IPS-11a (cell line): Measurements from ENCODE around the gene PTPRCAP.

ENCODE experiments used
- H3K4me3 ChIP-seq: one replicate; pipeline ENCODE4 v1.5.1; 2013; ENCODE audit warnings: low read depth, low read length, control low read depth

The PTPRCAP gene

GRCh38 chr11:67465530-67465929, 28.0 kb upstream of the PTPRCAP start:
- H3K4me3 ChIP-seq = peak overlapping the region; percentile 77

GRCh38 chr11:67465189-67465510, 27.7 kb upstream of the PTPRCAP start:
- H3K4me3 ChIP-seq = peak overlapping the region; percentile 77

- H3K4me3 ChIP-seq = peak overlapping the region; percentile 77
Measured at GRCh38 chr11:67464411-67465188, 27.1 kb upstream of the PTPRCAP start.

- H3K4me3 ChIP-seq = no peak overlapping the region
Measured at GRCh38 chr11:67463680-67464410, 26.4 kb upstream of the PTPRCAP start.

- H3K4me3 ChIP-seq = no peak overlapping the region
Measured at GRCh38 chr11:67463186-67463585, 25.7 kb upstream of the PTPRCAP start.

- H3K4me3 ChIP-seq = no peak overlapping the region
Measured at GRCh38 chr11:67458266-67458665, 20.8 kb upstream of the PTPRCAP start.

- no peak overlapping the region for H3K4me3 ChIP-seq
Measured at GRCh38 chr11:67457453-67457852, 20.0 kb upstream of the PTPRCAP start.

GRCh38 chr11:67456068-67456705, 18.7 kb upstream of the PTPRCAP start:
- no peak overlapping the region for H3K4me3 ChIP-seq

- H3K4me3 ChIP-seq = no peak within 1 kb of the TSS
Measured at GRCh38 chr11:67455054-67455453, 17.6 kb upstream of the PTPRCAP start, which contains the start of gene CABP4. Gene CABP4 (plus strand): TSS chr11:67455354. CDS start chr11:67455424, 70 bp downstream.

GRCh38 chr11:67453816-67454732, 16.6 kb upstream of the PTPRCAP start:
- no peak overlapping the region for H3K4me3 ChIP-seq

GRCh38 chr11:67452141-67452952, 14.9 kb upstream of the PTPRCAP start, which contains the start of gene GPR152:
Gene GPR152 (minus strand): TSS chr11:67452729. CDS start chr11:67452724, 5 bp downstream.
- no peak within 1 kb of the TSS for H3K4me3 ChIP-seq

GRCh38 chr11:67451658-67451976, 14.1 kb upstream of the PTPRCAP start:
- no peak overlapping the region for H3K4me3 ChIP-seq

- no peak overlapping the region for H3K4me3 ChIP-seq
Measured at GRCh38 chr11:67450796-67451657, 13.5 kb upstream of the PTPRCAP start.

- no peak overlapping the region for H3K4me3 ChIP-seq
Measured at GRCh38 chr11:67449116-67449844, 11.8 kb upstream of the PTPRCAP start.

GRCh38 chr11:67448220-67448609, 10.7 kb upstream of the PTPRCAP start:
- H3K4me3 ChIP-seq = no peak overlapping the region

GRCh38 chr11:67445515-67445914, 8.0 kb upstream of the PTPRCAP start:
- H3K4me3 ChIP-seq = no peak overlapping the region

- H3K4me3 ChIP-seq = peak overlapping the region; percentile 63
Measured at GRCh38 chr11:67442504-67443404, 5.3 kb upstream of the PTPRCAP start.
